Stimulated activated CD8-positive, alpha-beta memory T cell treated with anti-CD3 and anti-CD28 coated beads, Interleukin-2, amount 100 ng/mL, for 48 hours (primary cell): Measurements from ENCODE around the gene ZNF165.
"Not testable (repeated sequence)": the region's sequence is repeated elsewhere in the genome, so short reads cannot be mapped to it uniquely, and the experiment has no call there.

ENCODE experiments used
- DNase-seq, 2 donors: peaks; one replicate each; pipeline ENCODE4 v3.0.0-alpha.2; 2020; ENCODE audit warnings: low read depth in 2 of 2

ZNF165 gene

GRCh38 chr6:28080381-28080630 lies at the start of gene ZNF165:
ZNF165 (plus strand) TSS chr6:28080568; CDS start chr6:28085481, 4,913 bp downstream.
- DNase-seq, result not testable (repeated sequence)

- no peak for DNase-seq
Observed at GRCh38 chr6:28053584-28053983, 26.8 kb upstream of the ZNF165 start.

DNA sequence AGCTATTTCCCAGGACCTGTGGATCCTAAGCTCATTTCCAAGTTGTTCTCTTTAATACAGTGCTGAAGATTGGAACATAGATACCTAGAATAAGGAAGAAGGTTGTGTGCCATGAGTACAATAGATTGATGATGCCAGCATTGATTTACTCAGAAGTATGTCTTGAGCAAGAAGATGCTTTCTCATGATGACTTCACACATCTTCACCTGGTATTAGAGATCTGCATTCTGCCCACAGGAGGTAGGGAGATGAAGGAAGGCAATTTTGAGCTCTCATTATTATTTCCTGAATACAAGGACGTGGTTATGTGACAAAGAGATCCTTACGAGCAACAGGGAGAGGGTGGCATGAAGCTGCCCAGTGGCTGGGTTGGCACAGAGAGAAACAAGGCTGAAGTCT lies 20.0 kb upstream of the ZNF165 start:
- no peak for DNase-seq

DNA sequence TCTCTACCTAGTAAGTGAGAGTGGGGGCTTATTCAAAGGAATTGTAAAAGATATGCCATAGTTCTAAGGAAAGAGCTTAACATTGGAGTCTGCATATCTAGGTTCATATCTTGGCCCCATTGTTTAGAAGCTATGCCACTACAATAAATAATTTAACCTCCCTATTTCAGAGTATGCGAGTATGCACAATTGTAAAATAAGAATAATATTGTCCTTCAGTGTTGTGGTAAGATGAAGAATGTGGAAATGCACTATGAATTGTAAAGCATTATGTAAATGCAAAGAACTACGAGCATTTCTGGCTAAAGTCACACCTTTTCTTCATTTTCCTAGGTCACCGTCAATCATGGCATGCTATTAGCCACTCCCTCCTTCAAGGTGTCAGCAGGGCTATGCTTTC lies 16.1 kb upstream of the ZNF165 start:
- DNase-seq, result no peak

GRCh38 chr6:28068067-28068466 lies 12.3 kb upstream of the ZNF165 start:
- DNase-seq, result no peak

DNA sequence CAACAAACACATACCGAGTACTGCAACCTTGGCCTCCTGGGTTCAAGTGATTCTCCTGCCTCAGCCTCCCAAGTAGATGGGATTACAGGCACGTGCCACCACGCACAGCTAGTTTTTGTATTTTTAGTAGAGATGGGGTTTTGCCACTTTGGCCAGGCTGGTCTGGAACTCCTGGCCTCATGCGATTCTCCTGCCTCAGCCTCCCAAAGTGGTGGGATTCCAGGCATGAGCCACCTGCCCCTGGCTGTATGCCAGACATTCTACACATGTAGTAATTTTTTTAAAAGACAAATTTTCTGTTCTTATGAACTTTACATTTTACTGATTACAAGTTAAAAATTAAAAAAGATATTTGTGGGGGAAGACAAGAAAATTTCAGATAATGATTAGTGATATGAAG lies 9.4 kb upstream of the ZNF165 start:
- not testable (repeated sequence) for DNase-seq

- DNase-seq, result no peak
Observed at GRCh38 chr6:28078050-28078449, 2.3 kb upstream of the ZNF165 start.

DNA sequence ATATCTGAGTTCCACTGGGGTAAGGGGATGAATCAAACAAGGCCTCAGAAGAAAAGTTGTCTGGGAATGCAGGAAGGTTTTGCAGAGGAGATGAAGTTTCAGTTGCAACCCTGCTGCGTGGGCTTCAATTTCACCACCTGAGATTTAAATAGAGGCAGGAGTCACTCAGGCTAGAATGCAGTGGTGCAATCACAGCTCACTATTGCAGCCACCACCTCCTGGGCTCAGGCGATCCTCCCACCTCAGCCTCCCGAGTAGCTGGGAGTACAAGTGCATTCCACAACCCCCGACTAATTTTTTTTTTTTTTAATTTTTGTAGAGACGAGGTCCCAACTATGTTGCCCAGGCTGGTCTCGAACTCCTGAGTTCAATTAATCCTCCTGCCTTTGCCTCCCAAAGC lies 1.5 kb upstream of the ZNF165 start:
- DNase-seq, result no peak

- peak; percentile 74 to 82 for DNase-seq
Observed at GRCh38 chr6:28080631-28081485, 490 bp downstream of the ZNF165 start.

GRCh38 chr6:28081486-28081751 lies 1.1 kb downstream of the ZNF165 start:
- DNase-seq, result no peak

DNA sequence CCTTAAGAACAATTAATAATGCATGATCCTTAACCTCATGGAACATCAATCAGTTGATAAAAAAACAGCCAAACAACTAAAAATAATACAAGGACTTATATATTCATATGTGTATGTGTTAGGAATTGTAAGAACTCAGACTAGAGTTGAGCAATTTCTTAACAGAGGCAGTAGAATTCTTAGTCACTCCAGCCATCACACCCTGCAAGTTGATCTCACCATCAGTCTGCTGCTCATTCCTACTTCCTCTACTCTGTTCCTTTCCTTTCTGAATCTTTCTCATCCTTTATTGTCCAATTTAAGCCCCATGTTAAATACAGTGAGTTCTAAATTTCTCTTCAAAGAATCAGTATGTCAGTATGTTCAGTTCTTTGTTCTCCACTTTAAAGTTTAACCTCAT lies 2.6 kb downstream of the ZNF165 start:
- no peak for DNase-seq

DNA sequence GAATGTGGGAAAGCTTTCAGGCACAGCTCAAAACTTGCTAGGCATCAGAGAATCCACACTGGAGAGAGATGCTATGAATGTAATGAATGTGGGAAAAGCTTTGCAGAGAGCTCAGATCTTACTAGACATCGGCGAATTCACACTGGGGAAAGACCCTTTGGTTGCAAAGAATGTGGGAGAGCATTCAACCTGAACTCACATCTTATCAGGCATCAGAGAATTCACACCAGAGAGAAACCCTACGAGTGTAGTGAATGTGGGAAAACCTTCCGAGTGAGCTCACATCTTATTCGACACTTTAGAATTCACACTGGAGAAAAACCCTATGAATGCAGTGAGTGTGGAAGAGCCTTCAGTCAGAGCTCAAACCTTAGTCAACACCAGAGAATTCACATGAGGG lies 8.7 kb downstream of the ZNF165 start:
- no peak for DNase-seq

DNA sequence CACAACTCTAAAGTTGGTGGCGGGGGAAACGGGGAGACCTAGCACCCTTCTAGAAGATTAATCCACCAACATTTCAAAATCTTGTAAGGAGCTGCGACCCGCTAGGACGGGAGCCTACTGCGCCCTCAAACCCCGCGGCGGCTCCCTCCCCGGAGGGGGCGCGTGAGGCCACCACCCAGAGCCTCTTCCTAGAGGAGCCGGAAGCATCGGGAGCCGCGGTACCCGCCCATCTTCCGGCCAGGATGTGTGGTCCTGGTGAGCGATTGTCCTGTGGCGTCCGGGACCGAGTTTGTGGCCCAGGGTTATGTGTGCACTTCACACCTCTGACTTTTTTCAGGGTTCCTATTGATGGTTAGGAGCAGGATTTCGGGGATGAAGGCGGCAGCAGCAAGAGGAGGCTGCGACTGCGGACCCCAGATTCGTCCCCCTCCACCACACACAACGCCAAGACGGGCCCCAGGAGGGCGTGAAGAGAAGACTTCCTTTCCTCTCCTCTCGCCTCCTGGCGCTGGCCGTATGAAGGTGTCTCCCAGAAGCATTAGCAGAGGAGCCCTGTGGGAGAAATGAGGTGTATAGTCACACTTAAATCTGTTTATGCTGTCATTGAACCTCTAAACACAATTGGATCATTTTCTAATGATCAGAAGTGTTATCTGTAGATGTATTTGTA lies 10.7 kb downstream of the ZNF165 start:
- DNase-seq, result no peak

DNA sequence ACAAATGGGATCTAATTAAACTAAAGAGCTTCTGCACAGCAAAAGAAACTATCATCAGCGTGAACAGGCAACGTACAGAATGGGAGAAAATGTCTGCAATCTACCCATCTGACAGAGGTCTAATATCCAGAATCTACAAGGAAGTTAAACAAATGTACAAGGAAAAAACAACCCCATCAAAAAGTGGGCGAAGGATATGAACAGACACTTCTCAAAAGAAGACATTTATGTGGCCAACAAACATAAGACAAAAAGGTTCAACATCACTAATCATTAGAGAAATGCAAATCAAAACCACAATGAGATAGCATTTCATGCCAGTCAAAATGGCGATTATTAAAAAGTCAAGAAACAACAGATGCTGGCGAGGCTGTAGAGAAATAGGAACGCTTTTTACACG lies 21.9 kb downstream of the ZNF165 start:
- not testable (repeated sequence) for DNase-seq

GRCh38 chr6:28102699-28103098 lies 22.3 kb downstream of the ZNF165 start:
- DNase-seq, result not testable (repeated sequence)

- peak; percentile 74 to 78 for DNase-seq
Observed at GRCh38 chr6:28104392-28105244, 24.2 kb downstream of the ZNF165 start.

DNA sequence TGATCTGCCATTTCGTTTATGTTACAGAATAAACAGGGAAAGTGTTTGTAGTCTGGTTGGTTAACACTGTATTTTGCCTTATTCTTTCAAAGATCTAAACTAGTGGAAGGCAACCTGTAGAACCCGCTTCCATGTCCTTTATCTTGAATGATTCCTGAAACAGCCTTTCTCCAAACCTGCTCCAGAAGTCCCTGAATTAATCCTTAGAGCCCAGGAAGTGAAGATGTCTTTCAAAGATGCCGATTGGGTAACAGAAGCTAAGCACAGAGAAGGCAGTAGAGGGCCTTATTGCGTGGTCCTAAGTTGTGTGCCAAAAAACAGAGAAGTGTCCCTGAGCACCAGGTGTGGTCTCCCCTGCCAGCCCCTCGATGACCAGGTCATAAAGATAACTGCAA lies 24.9 kb downstream of the ZNF165 start:
- DNase-seq, result no peak

- DNase-seq, result no peak
Observed at GRCh38 chr6:28107506-28107905, 27.1 kb downstream of the ZNF165 start.

GRCh38 chr6:28111964-28112363 lies 31.6 kb downstream of the ZNF165 start:
- no peak for DNase-seq

DNA sequence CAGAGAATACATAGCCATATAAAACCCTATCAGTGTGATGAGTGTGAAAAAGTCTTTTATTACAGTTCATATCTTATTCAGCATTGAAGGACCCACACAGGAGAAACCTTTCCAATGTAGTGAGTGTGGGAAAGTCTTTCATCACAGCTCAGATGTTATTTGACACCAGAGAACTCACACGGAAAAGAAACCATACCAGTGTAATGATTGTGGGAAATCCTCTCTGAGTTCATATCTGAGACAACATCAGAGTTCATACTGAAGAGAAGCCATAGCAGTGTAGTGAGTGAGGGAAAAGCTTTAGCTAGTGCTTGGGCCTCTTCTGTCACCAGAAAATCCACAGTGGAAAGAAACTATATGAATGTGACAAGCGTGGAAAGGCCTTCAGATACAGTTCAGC lies 35.4 kb downstream of the ZNF165 start:
- DNase-seq, result no peak

DNA sequence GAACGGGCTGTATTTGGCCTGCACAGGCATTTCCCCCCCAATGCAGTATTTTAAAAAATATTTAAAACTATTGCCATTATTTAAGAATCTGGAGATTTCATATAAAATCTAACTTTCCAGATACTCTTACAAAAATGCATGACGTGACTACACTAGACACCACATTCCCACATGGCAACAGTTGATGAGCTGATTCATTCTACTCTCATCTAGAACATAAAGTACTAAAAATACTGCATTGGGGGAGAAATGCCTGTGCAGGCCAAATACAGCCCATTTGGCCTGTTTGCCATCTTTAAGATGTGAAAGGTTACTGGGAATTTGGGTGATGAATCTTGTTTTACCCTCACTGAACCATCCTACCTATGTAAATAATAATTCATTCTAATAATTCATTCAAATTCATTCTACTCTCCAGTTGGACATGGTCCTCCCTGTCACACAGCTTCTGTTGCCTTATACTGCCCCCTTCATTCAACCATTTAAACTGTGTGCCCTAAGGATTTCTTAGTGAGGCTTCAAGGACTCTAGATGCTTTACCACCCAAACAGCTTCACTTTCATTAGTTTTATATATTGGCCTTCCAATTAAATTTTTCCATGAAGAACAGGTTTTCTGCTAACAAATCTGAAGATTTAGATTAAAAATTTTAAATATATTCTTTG lies 37.1 kb downstream of the ZNF165 start:
- DNase-seq, result no peak

GRCh38 chr6:28118217-28118616 lies 37.8 kb downstream of the ZNF165 start:
- no peak for DNase-seq
